Stimulated activated CD8-positive, alpha-beta memory T cell treated with anti-CD3 and anti-CD28 coated beads, Interleukin-4, amount 100 ng/mL, for 24 hours (primary cell): ENCODE results near the gene MOB3A.

Experiments used
- DNase-seq: peaks from one replicate; pipeline ENCODE4 v3.0.0-alpha.2; 2020; ENCODE audit warnings: low read depth

Gene MOB3A

GRCh38 chr19:2123682-2124387 lies 27.7 kb upstream of the MOB3A start:
- DNase-seq = no peak

GRCh38 chr19:2122982-2123381 lies 26.9 kb upstream of the MOB3A start:
- no peak for DNase-seq

GRCh38 chr19:2122251-2122650 lies 26.1 kb upstream of the MOB3A start:
- no peak for DNase-seq

GRCh38 chr19:2121416-2122051 lies 25.4 kb upstream of the MOB3A start:
- DNase-seq = no peak

- no peak for DNase-seq
These were observed 24.7 kb upstream of the MOB3A start for GRCh38 chr19:2120821-2121220.

GRCh38 chr19:2119921-2120785 lies 24.0 kb upstream of the MOB3A start:
- no peak for DNase-seq

- no peak for DNase-seq
These were observed 22.3 kb upstream of the MOB3A start for GRCh38 chr19:2118438-2118837.

- DNase-seq = no peak
These were observed 21.3 kb upstream of the MOB3A start for GRCh38 chr19:2117215-2117960.

- DNase-seq = no peak
These were observed 20.4 kb upstream of the MOB3A start for GRCh38 chr19:2116507-2116906.

GRCh38 chr19:2115911-2116426 lies 19.8 kb upstream of the MOB3A start:
- no peak for DNase-seq

GRCh38 chr19:2115324-2115723 lies 19.2 kb upstream of the MOB3A start:
- no peak for DNase-seq

GRCh38 chr19:2114821-2115220 lies 18.7 kb upstream of the MOB3A start:
- no peak for DNase-seq

GRCh38 chr19:2114218-2114617 lies 18.1 kb upstream of the MOB3A start:
- no peak for DNase-seq

GRCh38 chr19:2113439-2114211 lies 17.5 kb upstream of the MOB3A start:
- DNase-seq = no peak

GRCh38 chr19:2112516-2113320 lies 16.6 kb upstream of the MOB3A start:
- DNase-seq = no peak

- no peak for DNase-seq
These were observed 15.8 kb upstream of the MOB3A start for GRCh38 chr19:2111886-2112285.

GRCh38 chr19:2111425-2111824 lies 15.3 kb upstream of the MOB3A start:
- DNase-seq = no peak

GRCh38 chr19:2110822-2111221 lies 14.7 kb upstream of the MOB3A start:
- DNase-seq = no peak

GRCh38 chr19:2109046-2109864 lies 13.1 kb upstream of the MOB3A start:
- DNase-seq = no peak
